ENCODE data around the gene NT5E. TPM values are rescaled to one million over a fixed set of nuclear protein-coding genes. Genes with fewer than 3 reads are reported as not detected.

NT5E gene
- total and polyA plus RNA-seq, 2 of the 13 experiments (the other 11 are each of a cell fraction or from before 2014, with no cell fraction given) = 9.5 to 33.0 TPM

DNA sequence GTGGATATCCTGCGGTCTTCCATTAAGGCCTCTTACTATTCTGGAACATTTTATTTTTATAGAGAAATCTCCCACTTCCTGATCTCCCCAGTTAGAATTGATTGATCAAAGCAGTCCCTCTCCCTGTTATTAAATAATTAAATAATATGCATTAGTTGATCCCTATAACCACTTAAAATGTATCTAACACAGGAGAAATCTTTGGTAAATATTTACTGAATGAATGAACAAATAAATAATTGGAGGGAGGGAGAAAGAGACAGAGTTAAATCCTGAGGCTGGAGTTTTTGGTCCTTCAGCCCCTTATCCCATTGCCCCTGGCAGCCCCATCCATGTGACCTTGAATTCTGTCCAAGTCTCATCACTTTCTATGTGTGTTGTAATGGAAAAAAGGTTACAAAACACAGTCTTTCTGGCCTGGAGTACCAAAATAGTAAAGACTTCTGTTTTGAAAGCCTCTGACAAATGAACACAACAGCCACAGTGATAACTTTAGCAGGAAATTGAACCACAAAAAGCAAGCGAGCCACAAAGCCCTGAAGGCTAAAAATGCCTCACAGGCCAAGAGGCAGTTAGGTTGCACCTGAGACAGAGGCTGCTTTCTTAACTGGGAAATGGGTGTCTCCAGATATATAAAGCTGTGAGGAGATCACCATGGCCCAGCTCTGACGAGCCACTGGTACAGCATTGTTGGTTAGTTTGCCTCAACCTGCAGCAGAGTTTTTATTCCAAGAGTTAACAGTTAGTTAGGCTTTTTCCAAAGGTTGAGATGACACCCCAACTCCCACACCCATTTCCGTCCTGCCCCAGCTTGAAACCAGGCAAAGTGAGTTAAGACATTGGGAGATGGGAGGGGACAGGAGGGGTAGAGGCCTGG lies 11.3 kb downstream of the NT5E start (continued):
- TF ChIP-seq, protein P1, sequence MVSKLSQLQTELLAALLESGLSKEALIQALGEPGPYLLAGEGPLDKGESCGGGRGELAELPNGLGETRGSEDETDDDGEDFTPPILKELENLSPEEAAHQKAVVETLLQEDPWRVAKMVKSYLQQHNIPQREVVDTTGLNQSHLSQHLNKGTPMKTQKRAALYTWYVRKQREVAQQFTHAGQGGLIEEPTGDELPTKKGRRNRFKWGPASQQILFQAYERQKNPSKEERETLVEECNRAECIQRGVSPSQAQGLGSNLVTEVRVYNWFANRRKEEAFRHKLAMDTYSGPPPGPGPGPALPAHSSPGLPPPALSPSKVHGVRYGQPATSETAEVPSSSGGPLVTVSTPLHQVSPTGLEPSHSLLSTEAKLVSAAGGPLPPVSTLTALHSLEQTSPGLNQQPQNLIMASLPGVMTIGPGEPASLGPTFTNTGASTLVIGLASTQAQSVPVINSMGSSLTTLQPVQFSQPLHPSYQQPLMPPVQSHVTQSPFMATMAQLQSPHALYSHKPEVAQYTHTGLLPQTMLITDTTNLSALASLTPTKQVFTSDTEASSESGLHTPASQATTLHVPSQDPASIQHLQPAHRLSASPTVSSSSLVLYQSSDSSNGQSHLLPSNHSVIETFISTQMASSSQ (IDR thresholded peaks at IDR 0.05; ENCODE audit: low read depth) = no peak
- TF ChIP-seq, protein P1 (CRISPR knock-in tag; IDR thresholded peaks at IDR 0.05; ENCODE audit: borderline replicate concordance) = no peak
- TF ChIP-seq, protein P2, sequence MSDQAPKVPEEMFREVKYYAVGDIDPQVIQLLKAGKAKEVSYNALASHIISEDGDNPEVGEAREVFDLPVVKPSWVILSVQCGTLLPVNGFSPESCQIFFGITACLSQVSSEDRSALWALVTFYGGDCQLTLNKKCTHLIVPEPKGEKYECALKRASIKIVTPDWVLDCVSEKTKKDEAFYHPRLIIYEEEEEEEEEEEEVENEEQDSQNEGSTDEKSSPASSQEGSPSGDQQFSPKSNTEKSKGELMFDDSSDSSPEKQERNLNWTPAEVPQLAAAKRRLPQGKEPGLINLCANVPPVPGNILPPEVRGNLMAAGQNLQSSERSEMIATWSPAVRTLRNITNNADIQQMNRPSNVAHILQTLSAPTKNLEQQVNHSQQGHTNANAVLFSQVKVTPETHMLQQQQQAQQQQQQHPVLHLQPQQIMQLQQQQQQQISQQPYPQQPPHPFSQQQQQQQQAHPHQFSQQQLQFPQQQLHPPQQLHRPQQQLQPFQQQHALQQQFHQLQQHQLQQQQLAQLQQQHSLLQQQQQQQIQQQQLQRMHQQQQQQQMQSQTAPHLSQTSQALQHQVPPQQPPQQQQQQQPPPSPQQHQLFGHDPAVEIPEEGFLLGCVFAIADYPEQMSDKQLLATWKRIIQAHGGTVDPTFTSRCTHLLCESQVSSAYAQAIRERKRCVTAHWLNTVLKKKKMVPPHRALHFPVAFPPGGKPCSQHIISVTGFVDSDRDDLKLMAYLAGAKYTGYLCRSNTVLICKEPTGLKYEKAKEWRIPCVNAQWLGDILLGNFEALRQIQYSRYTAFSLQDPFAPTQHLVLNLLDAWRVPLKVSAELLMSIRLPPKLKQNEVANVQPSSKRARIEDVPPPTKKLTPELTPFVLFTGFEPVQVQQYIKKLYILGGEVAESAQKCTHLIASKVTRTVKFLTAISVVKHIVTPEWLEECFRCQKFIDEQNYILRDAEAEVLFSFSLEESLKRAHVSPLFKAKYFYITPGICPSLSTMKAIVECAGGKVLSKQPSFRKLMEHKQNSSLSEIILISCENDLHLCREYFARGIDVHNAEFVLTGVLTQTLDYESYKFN (CRISPR knock-in tag; conservative IDR thresholded peaks at IDR 0.05) = no peak; the same call in 1 of the 2 replicates
- TF ChIP-seq, protein P3, sequence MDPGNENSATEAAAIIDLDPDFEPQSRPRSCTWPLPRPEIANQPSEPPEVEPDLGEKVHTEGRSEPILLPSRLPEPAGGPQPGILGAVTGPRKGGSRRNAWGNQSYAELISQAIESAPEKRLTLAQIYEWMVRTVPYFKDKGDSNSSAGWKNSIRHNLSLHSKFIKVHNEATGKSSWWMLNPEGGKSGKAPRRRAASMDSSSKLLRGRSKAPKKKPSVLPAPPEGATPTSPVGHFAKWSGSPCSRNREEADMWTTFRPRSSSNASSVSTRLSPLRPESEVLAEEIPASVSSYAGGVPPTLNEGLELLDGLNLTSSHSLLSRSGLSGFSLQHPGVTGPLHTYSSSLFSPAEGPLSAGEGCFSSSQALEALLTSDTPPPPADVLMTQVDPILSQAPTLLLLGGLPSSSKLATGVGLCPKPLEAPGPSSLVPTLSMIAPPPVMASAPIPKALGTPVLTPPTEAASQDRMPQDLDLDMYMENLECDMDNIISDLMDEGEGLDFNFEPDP (CRISPR knock-in tag; conservative IDR thresholded peaks at IDR 0.05) = no peak

Measured in HepG2 (cell line).